HG02623 (cell line): ENCODE results near the gene UBAC2.
A peak's percentile ranks its signal among the peaks of the same experiment; 100 is the strongest.
"Not testable (repeated sequence)": the region's sequence is repeated elsewhere in the genome, so short reads cannot be mapped to it uniquely, and the experiment has no call there.

Source experiments
- ATAC-seq: cut with Tn5 transposase; IDR thresholded peaks from one replicate; pipeline ENCODE4 v1.9.1; 2021; ENCODE audit warnings: moderate library complexity; ENCODE audit not compliant: unreplicated experiment

UBAC2 gene

DNA sequence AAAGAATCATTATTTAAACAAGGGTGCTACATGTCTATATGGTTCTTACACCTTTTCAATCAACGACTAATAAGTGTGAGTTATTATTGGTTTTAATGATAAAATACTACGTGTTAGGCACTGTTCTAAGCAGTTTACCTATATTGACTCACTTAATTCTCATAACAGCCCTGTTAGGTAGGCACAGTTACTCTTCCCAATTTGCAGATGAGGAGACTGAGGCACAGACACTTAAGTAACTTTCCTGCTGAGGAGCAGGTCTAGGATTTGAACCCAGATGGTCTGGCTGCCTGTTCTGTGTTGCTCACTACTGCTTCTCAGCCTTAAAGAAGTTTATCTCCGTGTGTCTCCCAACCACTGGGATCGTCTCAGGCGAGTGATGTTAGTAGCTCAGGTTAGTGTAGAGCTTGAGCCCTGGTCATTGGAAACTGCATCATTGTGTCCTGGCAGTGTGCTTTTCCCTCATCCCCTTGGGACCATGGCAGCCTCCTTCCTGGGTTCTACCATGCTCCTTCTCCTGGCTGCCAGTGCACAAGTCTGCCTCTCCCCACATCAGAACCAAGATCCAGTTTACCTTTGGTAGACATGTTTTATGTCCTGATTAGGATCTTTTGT, 10.9 kb downstream of the UBAC2 start:
- no peak for ATAC-seq

DNA sequence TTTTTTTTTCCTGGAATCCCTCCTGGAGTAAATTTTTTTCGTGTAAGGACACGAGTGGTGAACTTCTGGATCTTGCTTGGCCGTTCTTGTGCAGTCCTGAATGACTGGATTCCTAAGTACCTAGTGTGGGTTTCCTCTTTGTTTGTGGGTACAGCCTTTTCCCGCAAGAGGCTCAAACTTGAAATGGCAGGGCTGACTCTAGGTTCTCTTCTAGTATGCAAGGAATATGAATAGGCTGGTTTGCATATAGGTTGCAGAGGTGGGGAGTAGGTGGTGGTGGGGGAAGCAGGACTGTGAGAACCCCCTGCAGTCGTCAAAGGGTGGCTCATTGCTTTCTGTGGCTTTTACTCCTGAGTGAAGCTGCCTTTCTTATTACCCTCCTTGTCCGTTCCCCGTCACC, 13.6 kb downstream of the UBAC2 start:
- ATAC-seq: peak; percentile 91

DNA sequence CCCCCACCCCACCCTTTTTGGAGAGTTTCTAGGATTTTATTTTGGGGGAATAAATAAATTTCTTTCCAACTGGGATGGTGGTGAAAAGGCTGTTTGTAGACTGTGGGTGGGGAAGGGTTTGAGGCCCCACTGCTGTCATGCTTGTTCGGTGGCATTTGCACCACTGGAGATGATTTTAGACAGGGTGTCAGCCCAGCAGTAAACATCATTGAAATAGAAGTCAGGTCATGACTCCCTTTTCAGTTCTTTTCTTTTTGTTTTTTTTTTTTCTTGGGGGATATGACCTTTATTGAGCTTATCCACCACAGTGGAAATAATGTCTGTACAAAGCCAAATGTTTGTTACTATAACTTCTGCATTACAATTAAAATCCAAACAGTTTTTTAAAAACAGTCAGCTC, 14.1 kb downstream of the UBAC2 start:
- no peak for ATAC-seq

DNA sequence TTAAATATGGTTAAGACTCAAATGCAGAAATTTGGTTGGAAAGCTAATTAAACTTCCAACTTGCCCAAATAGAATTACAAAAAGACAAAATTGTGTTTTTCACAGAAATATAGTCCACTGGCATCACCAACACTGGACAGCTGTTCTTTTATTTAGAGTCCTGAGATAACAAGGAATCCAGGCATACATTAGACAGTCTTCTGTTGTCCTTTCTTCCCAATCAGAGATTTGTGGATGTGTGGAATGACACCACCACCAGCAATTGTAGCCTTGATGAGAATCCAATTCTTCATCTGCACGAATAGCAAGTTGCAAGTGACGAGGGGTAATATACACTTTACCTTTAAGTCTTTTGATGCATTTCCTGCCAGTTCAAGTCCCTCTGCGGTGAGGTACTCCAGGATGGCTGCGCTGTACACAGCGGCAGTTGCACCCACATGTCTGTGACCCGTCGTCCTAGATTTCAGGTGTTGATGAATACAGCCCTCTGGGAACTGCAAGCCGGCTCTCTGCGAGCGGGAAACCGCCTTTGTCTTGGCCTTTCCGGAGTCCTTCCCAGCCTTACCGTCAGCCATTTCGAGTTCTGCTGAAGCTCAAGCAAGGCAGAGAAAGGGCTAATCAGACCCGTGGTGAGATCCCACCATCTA, 14.7 kb downstream of the UBAC2 start:
- ATAC-seq: no peak

DNA sequence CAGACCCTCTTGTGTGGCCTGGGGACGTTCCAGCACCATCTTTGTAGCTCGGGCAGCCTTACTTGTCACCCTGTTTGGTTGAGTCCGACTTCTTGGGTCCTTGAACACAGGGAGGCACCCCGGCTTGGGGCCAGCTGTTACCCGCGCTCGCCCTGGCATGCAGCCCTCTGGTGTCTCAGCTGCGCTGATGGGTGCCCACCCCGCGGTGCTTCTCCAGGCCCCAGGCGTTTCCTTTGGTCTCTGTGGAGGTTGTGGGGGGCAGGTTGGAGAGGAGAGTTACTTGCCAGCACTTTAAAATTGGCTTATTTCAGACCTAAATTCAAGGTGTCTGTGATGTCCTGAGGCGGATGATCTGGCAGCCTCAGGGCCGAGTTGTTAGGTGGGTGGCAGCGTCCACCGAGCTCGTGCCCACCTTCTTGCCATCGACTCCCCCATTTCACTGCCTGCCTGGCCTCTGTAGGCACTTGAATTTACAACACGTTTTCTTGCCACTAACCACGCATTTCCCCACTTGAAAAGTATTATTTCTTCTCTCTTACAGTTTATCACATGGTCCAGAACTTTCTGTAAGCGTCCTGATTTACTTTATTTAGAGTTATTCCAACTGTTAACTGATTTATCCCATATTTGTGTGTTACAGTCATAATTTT, 16.9 kb downstream of the UBAC2 start:
- ATAC-seq: no peak

DNA sequence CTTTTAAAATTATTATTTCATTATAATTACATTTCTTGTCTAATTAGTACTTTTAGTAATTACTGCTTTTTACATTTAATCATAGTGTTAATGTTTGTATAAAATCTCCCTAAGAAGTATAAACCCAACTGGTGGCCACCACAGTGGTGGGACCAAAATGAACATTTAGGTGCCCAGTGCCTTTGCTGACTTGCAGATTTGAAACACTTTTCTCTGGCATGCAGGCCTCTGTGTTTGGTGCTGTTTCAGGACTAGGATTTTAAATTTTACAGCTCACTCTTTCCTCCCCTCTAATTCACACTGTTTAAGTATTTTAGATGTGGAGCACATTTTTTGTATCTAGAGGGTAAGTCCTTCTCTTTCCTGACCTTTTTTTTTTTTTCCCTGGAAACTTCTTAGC, 17.5 kb downstream of the UBAC2 start:
- no peak for ATAC-seq

DNA sequence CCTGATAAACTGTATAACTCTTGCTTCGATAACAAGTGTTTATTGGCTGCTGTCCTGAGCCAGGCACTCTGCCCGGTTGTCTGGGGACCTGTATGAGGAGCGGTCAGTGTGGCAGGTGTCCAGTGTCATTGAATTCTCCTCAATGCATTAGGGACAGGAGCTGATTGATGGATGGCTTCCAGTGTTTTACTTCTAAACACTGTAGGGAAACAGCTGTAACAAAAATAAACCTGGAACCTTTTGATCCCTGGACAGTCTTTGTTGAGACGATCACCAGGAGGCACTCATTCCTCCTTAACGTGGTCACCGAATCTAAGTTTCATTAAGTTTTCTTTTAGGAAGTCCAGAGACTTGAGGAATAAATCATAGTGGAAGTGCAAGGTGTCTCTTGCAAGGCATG, 17.9 kb downstream of the UBAC2 start:
- ATAC-seq: no peak

DNA sequence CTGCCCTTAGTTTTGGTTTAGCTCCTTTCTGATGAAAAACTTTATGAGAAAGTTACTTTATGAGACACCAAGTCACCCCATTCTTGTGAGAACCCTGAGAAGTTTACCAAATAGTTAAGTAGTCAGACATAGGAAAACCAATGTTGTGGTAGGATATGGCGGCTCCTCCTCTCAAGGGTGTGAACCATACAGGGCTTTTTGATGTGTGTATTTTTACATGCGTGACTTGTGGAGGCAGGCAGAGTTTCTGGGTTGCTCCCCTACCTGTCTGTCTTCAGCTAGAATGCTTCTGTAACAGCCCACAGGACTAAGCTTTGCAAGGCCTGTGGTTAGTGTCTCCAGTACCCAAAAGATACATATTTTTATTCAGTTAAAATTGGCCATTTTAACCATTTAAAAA, 18.3 kb downstream of the UBAC2 start:
- ATAC-seq: no peak

DNA sequence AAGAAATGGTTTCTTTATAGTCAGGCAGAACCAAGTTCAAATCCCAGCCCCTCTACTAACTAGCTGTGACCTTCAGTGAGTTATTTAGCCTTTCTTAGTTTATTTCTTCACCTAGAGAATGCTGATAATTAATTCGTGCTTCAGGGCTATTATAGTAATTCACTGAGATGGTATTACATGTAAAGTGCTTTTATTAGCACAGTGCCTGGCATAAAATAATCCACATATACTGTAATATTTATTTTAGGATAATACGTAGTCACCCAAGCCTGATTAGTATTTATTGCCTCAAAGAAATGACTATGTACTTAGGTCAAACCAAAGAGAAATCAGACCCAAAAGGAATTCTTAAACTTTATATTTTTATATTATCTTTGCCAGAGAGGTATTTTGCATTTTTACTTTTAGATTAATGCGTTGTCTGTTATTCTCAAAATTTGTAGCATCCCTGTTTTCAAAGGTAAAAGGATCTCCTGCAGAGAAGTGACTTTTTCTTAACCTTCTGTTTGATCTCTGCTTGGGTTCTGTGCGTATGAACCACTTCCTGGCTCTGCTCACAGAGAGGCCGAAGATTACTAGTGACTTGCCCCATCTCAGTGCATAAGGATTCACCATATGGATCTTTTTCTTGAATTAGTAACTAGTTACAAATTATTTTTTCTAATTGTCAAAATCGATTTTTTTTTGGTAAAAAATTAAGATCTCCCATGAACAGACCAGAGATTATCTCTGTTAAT, 19.7 kb downstream of the UBAC2 start:
- no peak for ATAC-seq

DNA sequence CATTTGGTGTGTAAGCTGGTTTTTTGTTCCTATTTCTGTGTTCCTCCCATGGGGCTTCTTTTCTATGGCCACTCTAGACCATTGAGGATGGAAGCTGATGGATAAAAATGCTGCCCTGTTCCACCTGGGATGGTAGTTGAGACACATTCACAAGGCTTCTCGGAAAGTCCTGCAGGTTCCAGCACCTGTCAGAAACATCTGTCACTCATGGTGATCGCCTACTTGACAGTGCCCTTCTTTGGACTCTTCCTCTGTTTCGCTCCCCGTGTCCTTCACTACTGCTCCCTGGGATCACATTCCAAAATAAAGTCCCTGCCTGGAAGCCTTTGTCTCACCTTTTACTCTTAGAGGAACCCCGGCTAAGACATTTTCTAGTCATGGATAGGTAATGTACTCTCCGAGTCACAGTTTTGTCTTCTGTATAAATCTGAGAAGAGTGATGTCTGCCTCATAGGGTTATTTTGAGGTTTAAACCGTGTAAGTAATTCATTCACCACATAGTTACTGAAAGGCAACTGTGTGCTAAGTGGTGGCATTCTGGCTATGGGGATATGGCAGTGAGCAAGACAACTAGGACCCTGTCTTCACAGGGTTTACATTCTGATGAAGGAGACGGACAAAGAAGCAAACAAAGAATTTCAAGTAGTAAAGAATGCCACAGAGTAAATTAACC, 21.0 kb downstream of the UBAC2 start:
- no peak for ATAC-seq

DNA sequence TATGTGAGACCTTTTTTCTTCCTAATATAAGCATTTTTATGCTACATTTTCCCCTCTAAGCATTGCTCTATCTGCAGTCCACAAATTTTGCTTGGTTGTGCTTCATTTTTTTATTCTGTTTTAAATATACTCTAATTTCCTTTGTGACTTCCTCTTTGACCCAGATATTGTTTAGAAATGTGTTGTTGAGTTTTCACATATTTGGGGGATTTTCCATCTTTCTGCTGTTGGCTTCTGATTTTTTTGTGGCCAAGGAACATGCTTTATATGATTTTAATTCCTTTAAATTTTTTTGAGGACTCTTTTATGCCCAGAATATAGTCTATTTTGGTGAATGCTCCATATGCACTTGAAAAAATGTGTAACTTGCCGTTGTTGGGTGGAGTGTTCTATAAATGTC, 22.9 kb downstream of the UBAC2 start:
- no peak for ATAC-seq

DNA sequence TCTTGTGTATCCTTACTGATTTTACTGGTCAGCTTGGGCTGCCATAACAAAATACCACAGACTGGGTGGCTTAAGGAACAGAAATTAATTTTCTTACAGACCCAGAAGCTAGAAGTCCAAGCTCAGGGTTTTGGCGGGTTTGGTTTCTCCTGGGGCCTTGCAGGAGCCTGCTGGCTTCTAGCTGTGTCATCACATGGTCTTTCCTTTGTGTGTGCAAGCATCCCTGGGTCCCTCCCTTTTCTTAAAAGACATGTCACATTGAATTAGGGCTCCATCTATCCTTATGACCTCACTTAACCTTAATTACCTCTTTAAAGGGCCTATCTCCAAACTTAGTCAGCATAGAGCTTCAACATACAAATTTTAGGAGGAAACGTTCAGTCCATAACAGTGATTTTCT, 23.4 kb downstream of the UBAC2 start:
- no peak for ATAC-seq

DNA sequence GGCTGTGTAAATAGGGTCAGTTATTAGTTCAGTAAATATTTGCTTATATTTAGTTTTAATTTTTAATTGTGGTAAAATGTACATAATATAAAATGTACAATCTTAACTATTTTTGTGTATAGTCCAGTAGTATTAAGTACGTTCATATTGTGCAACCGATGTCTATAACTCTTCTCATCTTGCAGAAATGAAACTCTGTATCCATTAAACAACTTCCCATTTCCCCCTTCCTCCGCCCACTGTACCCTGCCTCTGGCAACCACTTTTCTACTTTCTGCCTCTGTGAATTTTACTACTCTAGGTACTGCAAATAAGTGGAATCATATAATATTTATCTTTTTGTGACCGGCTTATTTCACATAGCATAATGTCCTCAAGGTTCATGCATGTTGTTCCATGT, 24.4 kb downstream of the UBAC2 start:
- no peak for ATAC-seq

DNA sequence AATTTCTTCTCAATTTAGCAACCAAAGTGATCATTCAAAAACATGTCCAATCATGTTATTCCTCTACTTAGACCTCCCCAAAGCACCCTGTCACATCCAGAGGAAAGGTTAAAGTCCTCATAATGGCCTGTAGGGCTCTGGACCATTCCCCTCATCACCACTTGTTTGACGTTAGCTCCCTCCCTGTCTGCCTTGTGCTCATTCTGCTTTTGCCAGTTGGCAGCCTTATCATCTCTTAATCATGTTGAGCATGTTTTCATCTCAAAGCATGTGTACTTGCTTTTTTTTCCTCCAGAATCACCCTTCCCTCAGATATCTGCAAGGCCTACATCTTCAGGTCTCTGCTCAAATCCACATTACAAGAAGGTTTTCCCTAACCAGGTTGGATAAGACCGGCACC, 25.9 kb downstream of the UBAC2 start:
- no peak for ATAC-seq

DNA sequence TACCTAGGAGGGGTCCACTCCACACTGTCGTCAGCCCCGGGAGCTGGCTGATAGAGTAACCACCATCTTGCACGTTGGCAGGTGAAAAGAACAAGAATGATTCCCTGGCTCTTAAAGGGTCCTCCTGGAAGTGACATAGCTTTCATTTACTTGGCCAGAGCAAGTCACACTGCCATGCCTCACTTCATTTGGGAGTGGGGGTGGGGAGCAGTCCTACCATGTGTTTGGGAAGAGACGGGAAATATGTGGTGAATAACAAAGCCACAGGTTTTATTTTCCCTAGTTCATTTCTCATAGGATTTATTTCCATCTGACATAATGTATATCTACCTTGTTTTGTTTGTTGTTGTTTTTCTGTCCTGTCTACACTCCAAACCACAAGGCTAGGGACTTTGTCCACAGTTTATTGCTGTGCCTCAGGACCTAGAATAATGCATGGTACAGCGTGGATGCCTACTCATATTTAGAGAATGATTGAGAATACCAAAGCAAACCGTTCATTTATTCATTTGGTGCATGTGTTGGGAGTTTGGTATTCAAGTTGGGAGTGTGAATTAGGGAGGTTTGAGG, 26.8 kb downstream of the UBAC2 start:
- no peak for ATAC-seq

DNA sequence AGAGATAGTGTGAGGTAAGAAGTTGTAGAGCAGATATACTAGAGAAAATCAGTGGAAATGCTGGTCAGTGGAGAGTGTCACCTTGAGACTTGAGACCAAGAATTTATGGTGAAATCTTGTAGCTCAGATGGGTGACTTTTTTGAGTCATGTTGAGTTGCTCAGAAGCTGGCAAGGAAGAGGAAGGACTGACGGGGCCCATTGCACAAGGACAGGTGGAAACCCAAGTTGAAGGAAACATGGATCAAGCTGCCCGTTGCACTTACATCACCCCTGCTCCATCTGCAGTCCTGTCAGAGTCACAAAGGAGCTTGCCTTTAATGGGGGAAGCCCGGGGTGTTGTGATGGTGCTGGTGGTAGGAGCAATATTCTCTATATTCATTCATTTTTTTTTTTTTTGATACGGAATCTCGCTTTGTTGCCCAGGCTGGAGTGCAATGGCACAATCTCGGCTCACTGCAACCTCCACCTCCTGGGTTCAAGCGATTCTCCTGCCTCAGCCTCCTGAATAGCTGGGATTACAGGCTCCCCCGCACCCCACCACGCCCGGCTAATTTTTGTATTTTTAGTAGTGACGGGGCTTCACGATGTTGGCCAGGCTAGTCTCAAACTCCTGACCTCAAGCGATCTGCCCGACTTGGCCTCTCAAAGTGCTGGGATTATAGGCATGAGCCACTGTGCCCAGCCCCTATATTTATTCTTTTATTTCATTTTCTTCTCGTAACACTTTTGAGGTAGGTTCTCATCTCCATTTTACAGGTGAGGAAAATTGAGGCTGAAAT, 27.4 kb downstream of the UBAC2 start:
- ATAC-seq: no peak

DNA sequence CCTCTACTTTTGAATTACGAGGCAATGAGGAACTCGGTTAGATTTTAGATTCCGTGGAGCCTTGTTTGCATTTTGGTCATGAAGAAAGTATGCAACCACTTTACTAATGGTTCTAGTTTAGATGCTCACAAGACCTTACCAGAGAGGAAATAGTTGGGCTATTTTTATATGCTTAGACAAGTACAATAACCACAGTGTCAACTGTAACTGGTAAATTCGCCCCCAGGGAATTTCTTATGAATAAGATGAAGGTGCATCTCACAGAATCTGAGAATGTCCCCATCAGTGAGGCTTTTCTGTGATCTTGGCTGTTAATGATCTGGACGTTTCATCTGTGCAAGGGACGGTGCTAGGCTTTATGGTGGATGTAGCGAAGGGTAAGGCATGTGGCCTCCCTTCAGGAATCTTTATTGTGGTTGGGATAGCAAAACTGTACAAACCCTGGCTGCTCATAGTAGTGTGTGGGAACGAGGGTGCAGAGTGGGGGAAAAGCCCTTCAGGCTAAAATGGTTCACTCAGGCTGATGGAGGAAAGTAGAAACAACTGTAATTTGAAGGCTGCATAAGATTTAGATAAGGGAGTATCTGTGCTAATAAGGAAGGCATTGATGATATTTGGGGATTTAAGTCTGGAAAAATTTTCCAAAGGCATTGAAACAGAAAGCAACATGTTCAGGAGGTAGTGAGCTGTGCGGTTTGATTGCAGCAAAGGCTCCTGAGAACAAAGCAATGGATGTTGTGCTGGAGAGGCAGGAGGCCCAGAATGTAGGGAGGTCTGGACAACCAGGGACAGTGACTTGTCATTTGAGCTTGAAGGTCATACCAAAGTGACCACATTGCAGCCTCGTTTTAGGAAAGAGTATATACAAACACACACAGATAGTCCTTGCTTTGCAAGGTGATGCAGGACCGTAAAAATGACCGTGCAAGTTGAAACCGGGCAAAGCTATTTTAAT, 28.4 kb downstream of the UBAC2 start:
- peak; percentile 86 for ATAC-seq

DNA sequence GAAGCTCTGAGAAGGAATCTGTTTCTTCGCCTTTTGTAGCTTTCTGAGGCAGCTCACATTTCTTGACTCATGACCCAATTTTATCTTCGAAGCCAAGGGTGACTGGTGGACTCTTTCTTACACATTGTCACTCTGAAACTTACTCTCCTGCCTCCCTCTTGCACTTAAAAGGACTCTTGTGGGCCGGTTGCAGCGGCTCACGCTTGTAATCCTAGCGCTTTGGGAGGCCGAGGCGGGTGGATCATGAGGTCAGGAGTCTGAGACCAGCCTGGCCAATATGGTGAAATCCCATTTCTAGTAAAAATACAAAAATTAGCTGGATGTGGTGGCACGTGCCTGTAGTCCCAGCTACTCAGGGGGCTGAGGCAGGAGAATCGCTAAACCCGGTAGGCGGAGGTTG, 29.9 kb downstream of the UBAC2 start:
- not testable (repeated sequence) for ATAC-seq

DNA sequence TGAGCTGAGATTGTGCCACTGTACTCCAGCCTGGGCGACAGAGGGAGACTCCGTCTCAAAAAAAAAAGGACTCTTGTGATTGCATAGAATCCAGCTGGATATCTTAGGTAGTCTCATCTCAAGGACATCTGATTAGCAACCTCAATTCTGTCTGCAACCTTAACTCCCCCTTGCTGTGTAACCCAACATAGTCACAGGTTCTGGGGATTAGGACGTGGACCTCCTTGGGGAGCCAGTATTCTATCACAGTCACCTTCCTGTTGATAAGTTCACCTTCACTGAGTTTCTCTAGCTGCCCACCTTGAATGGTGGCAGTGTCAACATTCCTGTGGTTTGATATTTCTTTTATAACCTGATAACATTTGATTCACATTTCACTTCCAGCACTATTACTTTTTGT, 30.3 kb downstream of the UBAC2 start:
- ATAC-seq: no peak
